ENCODE data around the gene CC2D1A.
A peak's percentile ranks its signal among the peaks of the same experiment; 100 is the strongest.

Gene CC2D1A

DNA sequence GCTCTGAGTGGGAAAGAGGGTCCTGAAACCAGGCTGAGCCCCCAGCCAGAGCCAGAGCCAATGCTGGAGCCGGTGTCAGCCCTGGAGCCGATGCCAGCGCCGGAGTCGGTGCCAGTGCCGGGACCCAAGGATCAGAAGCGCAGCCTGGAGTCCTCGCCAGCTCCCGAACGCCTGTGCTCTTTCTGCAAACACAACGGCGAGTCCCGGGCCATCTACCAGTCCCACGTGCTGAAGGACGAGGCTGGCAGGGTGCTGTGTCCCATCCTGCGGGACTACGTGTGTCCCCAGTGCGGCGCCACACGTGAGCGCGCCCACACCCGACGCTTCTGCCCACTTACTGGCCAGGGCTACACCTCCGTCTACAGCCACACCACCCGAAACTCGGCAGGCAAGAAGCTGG is 28.7 kb upstream of the CC2D1A start:
- TF ChIP-seq, protein P1, sequence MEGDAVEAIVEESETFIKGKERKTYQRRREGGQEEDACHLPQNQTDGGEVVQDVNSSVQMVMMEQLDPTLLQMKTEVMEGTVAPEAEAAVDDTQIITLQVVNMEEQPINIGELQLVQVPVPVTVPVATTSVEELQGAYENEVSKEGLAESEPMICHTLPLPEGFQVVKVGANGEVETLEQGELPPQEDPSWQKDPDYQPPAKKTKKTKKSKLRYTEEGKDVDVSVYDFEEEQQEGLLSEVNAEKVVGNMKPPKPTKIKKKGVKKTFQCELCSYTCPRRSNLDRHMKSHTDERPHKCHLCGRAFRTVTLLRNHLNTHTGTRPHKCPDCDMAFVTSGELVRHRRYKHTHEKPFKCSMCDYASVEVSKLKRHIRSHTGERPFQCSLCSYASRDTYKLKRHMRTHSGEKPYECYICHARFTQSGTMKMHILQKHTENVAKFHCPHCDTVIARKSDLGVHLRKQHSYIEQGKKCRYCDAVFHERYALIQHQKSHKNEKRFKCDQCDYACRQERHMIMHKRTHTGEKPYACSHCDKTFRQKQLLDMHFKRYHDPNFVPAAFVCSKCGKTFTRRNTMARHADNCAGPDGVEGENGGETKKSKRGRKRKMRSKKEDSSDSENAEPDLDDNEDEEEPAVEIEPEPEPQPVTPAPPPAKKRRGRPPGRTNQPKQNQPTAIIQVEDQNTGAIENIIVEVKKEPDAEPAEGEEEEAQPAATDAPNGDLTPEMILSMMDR (IDR thresholded peaks at IDR 0.05; ENCODE audit: extremely low read depth, insufficient read depth, missing control alignments) = no peak
- in situ Hi-C loops (cut with MboI; ENCODE audit: low pct_unique_long_range_greater_than_20kb, low sequenced_read_pairs, unreplicated experiment) = loop anchor here (10.0 kb wide), 2 partner anchors 197 to 273 kb away; partner anchors contain the start of gene MISP3
- DNase-seq (ENCODE audit: low spot score) = no peak

DNA sequence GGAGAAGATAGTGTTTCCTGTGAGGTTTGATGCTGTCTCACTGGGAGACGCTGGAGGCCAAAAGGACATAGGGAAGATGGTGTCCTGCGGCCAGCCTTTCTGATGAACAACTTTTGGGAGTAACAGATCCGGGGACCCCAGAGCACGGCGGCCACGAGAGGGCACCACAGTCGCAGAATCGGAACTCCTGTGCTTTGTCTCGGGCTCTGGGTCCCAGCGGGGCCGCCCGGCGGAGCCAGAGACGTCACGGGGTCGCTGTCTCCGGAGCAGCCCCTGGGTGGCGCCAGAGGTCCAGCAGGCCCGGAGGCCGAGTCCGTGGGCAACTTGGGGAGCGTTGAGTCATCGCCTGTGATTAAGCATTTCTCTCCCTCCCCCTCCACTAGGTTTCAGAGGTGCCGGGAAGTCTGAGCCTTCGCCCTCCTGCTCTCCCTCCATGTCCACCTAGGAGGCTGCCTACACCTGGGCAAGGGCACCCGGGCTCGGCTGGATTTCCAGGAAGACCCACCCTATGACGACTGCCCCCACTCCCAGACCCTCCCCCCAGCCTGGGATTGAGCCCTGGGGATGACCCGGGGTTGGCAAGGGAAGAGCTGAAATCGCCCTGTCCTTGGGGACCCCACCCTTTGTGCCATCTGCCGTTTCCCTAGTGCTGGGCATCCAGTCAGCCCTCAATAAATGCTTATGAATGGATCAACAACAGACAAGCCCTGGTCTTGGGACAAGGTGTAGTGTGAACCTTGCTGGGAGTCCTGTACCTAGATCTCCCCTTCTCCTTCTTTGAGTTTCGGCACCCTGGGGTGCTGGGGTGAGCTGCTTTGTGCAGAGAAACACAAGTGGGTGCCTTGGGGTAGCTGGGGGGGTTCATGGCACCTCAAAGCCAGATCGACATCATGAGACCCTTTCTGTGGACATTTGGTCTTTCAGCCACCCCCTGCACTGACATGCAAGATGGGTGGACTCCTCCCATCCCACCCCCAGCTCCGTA is 25.6 kb upstream of the CC2D1A start:
- in situ Hi-C loops (cut with MboI; ENCODE audit: low pct_unique_long_range_greater_than_20kb, low sequenced_read_pairs, unreplicated experiment) = loop anchor here (5.0 kb wide), 1 partner anchor 167 kb away; no protein-coding TSS in a partner anchor
- TF ChIP-seq, protein P1 (IDR thresholded peaks at IDR 0.05; ENCODE audit: extremely low read depth, insufficient read depth, missing control alignments) = peak; percentile 94
- peak; percentile 97 for DNase-seq (ENCODE audit: low spot score)

DNA sequence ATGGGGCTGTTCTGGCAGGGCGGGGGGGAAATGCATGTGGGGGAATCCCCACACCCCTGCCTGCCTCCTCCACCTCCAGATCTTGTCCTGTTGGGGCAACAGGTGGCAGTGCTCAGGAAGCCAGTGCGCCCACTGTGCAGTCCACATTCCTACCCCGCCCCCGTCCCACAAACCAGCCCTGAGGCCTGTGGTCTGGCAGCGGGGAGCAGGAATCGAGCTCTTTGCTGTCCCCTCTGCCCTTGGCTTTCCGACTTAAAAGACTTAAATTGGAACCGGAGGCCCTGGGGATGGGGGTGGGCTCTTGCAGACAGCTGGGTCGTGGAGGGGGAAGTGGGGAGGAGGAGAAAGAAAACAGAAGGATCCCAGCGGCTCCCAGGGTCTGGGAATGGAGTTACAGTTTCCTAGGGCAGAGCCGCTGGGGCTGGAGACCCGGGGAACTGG is 24.7 kb upstream of the CC2D1A start:
- no peak for DNase-seq (ENCODE audit: low spot score)
- TF ChIP-seq, protein P1 (IDR thresholded peaks at IDR 0.05; ENCODE audit: extremely low read depth, insufficient read depth, missing control alignments) = no peak
- in situ Hi-C loops (cut with MboI; ENCODE audit: low pct_unique_long_range_greater_than_20kb, low sequenced_read_pairs, unreplicated experiment) = loop anchor here (5.0 kb wide), 1 partner anchor 166 kb away; no protein-coding TSS in a partner anchor

DNA sequence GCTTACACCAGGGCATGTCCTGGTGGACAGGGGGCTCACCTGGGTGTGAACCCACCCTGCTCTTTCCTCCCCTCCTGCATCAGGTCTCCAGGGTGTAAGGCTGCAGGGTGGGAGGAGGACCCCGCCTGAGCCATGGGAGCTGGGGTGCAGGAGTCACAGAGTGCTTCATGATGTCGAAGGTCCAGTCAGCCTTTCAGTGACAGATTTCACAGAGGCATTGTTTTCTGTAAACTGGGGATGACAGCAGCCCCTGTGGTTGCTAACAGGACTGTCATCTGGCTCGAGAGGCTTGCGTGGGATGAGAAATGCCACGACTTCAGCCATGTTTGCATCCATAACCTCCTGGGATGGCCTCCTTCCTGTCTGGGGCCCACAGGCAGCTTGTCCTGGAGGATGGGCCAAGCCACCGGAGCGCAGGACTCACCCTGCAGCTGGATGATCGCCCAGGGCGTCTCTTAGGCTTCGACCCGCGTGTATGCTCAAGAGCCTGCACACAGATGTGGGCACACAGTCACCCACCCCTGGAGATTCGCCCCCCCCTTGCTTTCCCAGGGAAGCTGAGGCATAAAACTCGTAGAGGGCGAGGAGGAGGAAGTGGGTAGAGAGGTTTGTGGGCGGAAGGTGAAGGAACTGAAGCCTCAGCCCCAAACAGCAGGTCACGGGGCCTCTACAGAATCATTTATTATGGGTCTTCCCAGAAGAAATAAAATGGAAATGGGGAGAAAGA is 24.1 kb upstream of the CC2D1A start:
- peak; percentile 58 for DNase-seq (ENCODE audit: low spot score)
- in situ Hi-C loops (cut with MboI; ENCODE audit: low pct_unique_long_range_greater_than_20kb, low sequenced_read_pairs, unreplicated experiment) = loop anchor here (5.0 kb wide), 1 partner anchor 165 kb away; no protein-coding TSS in a partner anchor
- TF ChIP-seq, protein P1 (IDR thresholded peaks at IDR 0.05; ENCODE audit: extremely low read depth, insufficient read depth, missing control alignments) = no peak

DNA sequence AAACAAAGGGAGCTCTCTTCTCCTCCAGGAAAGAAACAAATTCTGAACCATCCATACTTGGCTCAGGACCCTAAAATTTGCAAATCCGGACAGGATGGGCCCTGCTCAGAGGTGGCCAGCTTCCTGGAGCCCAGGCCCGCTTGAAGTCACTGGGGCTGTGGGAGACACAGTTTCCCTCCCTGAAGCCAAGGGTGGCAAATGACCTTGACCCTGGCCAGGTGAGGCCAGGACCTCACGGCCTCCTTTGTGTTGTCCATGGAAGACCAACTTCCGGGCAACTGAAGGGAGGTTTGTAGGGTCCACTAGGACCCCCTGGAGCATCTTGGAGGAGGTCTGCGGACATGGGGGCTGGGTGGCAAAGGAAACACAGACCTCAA is 23.6 kb upstream of the CC2D1A start:
- TF ChIP-seq, protein P1 (IDR thresholded peaks at IDR 0.05; ENCODE audit: extremely low read depth, insufficient read depth, missing control alignments) = no peak
- DNase-seq (ENCODE audit: low spot score) = no peak
- in situ Hi-C loops (cut with MboI; ENCODE audit: low pct_unique_long_range_greater_than_20kb, low sequenced_read_pairs, unreplicated experiment) = loop anchor here (5.0 kb wide), 1 partner anchor 165 kb away; no protein-coding TSS in a partner anchor

DNA sequence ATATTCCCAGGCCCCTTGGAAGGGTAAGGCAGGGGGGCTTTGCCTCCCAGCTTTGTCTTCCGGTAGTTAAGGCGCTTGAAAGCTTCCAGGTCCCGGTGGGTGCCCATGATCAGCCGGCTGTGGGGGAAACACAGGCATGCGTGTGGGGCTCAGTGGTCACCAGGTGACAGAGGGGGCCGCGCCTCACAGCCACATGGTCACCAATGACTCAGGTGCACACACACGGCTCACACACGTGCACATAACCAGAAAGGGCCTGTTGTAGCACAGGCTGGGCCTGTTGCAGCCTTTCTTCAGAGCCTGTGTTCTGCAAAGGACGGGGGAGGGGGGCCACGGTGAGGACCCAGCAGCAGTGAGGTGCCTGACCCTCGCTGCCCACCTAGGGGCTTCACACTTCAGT is 23.2 kb upstream of the CC2D1A start:
- TF ChIP-seq, protein P1 (IDR thresholded peaks at IDR 0.05; ENCODE audit: extremely low read depth, insufficient read depth, missing control alignments) = no peak
- in situ Hi-C loops (cut with MboI; ENCODE audit: low pct_unique_long_range_greater_than_20kb, low sequenced_read_pairs, unreplicated experiment) = loop anchor here (5.0 kb wide), 1 partner anchor 164 kb away; no protein-coding TSS in a partner anchor

More for the DNA sequence above, 23.2 kb upstream of the CC2D1A start:
- DNase-seq (ENCODE audit: low spot score) = no peak

Measured in GM13977 (cell line).